Calu3 (cell line): ENCODE data around the gene CCDC117. TPM values are rescaled to one million over a fixed set of nuclear protein-coding genes. Genes with fewer than 3 reads are reported as not detected.

Experiments
- Bru-seq: library from RNA; stranded (reverse); fragments of 400-500 nt; gene quantifications from one replicate; lab custom pipeline; 2021; lab: Mats Ljungman, UMichigan
- BruChase-seq, 2 experiments: library from RNA; stranded (reverse); fragments of 400-500 nt; gene quantifications; one replicate each; lab custom pipeline; 2021; lab: Mats Ljungman, UMichigan
- BruUV-seq: library from RNA; stranded (reverse); fragments of 400-500 nt; replicated peaks from 2 replicates; lab custom pipeline; 2021; lab: Mats Ljungman, UMichigan
- CTCF ChIA-PET: fragments of 300-600 bp; sonication (Branson Sonifier 250); formaldehyde crosslinking; loops from one replicate; lab custom pipeline; 2022; ENCODE audit warnings: antibody characterized with exemption; lab: Charles Lee
- DNase-seq: peaks from one replicate; pipeline ENCODE4 v3.0.0; 2022
- H3K27ac Mint-ChIP-seq: one replicate; pipeline ENCODE4 v1.8.0; 2022; ENCODE audit warnings: mixed read lengths; ENCODE audit not compliant: unreplicated experiment
- H3K27me3 Mint-ChIP-seq: one replicate; pipeline ENCODE4 v1.8.0; 2022; ENCODE audit warnings: mixed read lengths; ENCODE audit not compliant: unreplicated experiment
- H3K36me3 Mint-ChIP-seq: one replicate; pipeline ENCODE4 v1.8.0; 2022; ENCODE audit warnings: mild to moderate bottlenecking, moderate library complexity, mixed read lengths; ENCODE audit not compliant: insufficient read depth, unreplicated experiment
- H3K4me1 Mint-ChIP-seq: one replicate; pipeline ENCODE4 v1.8.0; 2022; ENCODE audit warnings: mild to moderate bottlenecking, low read depth, mixed read lengths; ENCODE audit not compliant: unreplicated experiment
- H3K4me3 Mint-ChIP-seq: one replicate; pipeline ENCODE4 v1.8.0; 2022; ENCODE audit warnings: mild to moderate bottlenecking, low read depth, moderate library complexity, mixed read lengths; ENCODE audit not compliant: unreplicated experiment
- H3K9me3 Mint-ChIP-seq: one replicate; pipeline ENCODE4 v1.8.0; 2022; ENCODE audit warnings: low read depth, mixed read lengths; ENCODE audit not compliant: unreplicated experiment
- intact Hi-C: fragments of 100-400 bp; cut with micrococcal nuclease; formaldehyde crosslinking; loops from one replicate; pipeline ENCODE4 v1.10.0; 2022; ENCODE audit not compliant: unreplicated experiment
- long read RNA-seq: library from polyadenylated mRNA; stranded (forward); transcript quantifications from one replicate; pipeline ENCODE4 v2.0.0, GENCODE V29; 2022
- total RNA-seq: library from RNA; stranded (reverse); gene quantifications from 2 replicates; pipeline ENCODE4 v1.2.3, GENCODE V29; 2022
- TF ChIP-seq, protein P1 (sequence below): fragments of 200-600 bp; IDR thresholded peaks from one replicate; pipeline ENCODE4 v1.8.0; 2022; ENCODE audit warnings: antibody characterized with exemption; ENCODE audit not compliant: unreplicated experiment

Gene CCDC117, protein sequence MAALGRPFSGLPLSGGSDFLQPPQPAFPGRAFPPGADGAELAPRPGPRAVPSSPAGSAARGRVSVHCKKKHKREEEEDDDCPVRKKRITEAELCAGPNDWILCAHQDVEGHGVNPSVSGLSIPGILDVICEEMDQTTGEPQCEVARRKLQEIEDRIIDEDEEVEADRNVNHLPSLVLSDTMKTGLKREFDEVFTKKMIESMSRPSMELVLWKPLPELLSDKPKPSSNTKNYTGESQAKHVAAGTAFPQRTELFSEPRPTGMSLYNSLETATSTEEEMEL
- total RNA-seq, result 25.4 and 27.0 TPM in 2 replicates
- percentile 85 among the genes with signal in this experiment for Bru-seq, nascent RNA
- BruChase-seq, experiment 1, labeled RNA remaining after a 6-hour chase, result percentile 79 among the genes with signal in this experiment
- BruChase-seq, experiment 2, labeled RNA remaining after a 2-hour chase, result percentile 94 among the genes with signal in this experiment
- long read RNA-seq, transcript CCDC117-201 (5 exons, 3,985 nt), result major isoform, 39 of 46 reads
- long read RNA-seq, partial matches to known transcripts, result 0 of 46 reads
- long read RNA-seq, other reads (novel, unspliced or antisense), result 7 of 46 reads

DNA sequence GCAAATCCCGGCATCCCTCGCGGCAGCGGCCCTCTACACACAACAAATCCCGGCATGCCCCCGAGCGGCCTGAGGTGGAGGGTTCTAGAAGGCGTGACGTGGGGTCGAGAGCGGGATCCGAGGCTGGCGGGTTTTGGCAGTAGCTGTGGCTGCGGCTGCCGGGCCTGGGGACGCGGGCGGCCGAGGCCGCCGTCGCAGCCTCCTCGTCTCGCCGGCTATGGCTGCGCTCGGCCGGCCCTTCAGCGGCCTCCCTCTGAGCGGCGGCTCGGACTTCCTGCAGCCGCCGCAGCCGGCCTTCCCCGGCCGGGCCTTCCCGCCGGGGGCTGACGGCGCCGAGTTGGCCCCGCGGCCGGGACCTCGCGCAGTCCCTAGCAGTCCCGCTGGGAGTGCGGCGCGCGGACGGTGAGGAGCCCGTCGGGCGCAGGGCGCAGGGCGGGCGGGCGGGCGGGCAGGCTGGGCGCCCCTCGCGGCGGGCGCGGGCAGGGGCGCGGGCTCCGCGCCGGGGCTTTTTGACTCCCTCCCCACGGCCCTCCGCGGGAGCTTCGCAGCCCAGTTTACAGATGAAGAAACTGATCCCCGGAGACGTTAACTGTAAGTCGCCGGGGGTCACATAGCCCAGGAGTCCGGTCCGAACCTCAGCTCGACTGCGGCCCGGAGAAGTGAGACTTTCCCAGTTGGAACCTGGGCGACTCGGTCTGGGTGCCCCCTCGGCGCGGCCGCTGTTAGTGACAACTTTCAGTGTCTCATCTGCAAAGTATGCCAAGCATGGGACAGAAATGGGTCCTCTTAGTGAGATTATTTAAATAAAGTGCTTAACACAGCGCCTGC lies at the start of gene CCDC117:
Gene CCDC117, plus strand, starts transcription at position 63 of the 828 bp plus-strand sequence. Its CDS starts 155 bp downstream, at position 218.
- TF ChIP-seq, protein P1, sequence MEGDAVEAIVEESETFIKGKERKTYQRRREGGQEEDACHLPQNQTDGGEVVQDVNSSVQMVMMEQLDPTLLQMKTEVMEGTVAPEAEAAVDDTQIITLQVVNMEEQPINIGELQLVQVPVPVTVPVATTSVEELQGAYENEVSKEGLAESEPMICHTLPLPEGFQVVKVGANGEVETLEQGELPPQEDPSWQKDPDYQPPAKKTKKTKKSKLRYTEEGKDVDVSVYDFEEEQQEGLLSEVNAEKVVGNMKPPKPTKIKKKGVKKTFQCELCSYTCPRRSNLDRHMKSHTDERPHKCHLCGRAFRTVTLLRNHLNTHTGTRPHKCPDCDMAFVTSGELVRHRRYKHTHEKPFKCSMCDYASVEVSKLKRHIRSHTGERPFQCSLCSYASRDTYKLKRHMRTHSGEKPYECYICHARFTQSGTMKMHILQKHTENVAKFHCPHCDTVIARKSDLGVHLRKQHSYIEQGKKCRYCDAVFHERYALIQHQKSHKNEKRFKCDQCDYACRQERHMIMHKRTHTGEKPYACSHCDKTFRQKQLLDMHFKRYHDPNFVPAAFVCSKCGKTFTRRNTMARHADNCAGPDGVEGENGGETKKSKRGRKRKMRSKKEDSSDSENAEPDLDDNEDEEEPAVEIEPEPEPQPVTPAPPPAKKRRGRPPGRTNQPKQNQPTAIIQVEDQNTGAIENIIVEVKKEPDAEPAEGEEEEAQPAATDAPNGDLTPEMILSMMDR, result peak; percentile 14
- H3K4me1 Mint-ChIP-seq, result peaks cover 23% of the 10 kb centered on the region
- peak within 1 kb of the TSS; percentile 80 for H3K27ac Mint-ChIP-seq
- CTCF ChIA-PET, result interaction anchor here (0.7 to 1.5 kb wide), 3 partner anchors 17 to 45 kb away, joined by 3 read pairs; partner anchors contain the start of gene XBP1
- BruUV-seq, result no TSS peak
- H3K36me3 Mint-ChIP-seq, result peaks cover 53% of the 10 kb centered on the region
- peak within 1 kb of the TSS; percentile 80 for H3K4me3 Mint-ChIP-seq
- DNase-seq, result peak; percentile 92
- H3K9me3 Mint-ChIP-seq, result peaks cover 2% of the 10 kb centered on the region
- no peaks in the 10 kb centered on the region for H3K27me3 Mint-ChIP-seq
- intact Hi-C loops, result no loop called here

DNA sequence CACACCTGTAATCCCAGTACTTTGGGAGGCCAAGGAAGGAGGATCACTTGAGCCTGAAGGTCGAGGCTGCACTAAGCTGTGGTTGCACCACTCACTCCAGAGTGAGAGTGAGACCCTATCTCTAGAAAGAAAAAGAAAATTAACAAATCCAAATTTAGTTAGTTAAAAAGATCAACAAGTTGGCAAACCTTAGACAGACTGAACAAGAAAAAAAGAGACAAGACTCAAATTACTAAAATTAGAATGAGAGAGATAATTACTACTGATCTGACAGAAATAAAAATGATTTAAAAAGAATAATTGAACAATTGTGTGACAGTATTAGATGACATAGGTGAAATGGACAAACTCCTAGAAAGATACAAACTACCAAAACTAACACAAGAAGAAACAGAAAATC lies 44.5 kb upstream of the CCDC117 start:
- Mint-ChIP-seq H3K27me3 (no peaks in the 10 kb centered on the region), H3K4me3 (no peak overlapping the region), H3K36me3 (no peaks in the 10 kb centered on the region), H3K27ac (no peak overlapping the region), H3K4me1 (no peaks in the 10 kb centered on the region), H3K9me3 (no peaks in the 10 kb centered on the region)
- intact Hi-C loops, result no loop called here
- CTCF ChIA-PET, result no interaction called here
- no peak for DNase-seq
- no TSS peak for BruUV-seq
- TF ChIP-seq, protein P1, result no peak

DNA sequence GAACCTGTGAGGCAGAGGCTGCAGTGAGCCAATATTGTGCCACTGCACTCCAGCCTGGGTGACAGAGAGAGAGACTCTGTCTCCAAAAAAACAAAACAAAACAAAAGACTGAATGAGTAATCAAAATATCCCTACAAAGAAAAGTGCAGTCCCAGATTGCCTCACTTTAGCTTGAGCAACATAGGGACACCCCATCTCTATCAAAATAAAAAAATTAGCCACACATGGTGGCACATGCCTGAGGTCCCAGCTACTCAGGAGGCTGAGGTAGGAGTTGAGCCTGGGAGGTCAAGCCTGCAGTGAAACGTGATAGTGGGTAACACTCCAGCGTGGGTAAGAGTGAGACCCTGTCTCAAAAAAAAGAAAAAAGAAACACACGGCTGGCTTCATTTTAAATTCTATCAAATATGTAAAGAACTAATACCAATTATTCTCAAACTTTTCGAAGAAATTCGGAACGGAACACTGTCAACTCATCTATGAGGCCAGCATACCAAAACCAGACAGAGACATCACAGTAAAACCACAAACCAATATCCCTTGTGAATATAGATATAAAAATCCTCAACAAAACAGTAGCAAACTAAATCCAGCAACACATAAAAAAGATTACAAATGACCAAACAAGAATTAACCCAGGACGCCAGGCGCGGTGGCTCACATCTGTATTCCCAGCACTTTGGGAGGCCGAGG lies 43.7 kb upstream of the CCDC117 start:
- DNase-seq, result no peak
- Mint-ChIP-seq H3K4me3 (no peak overlapping the region), H3K4me1 (no peaks in the 10 kb centered on the region), H3K9me3 (no peaks in the 10 kb centered on the region), H3K27me3 (no peaks in the 10 kb centered on the region), H3K27ac (no peak overlapping the region), H3K36me3 (no peaks in the 10 kb centered on the region)
- CTCF ChIA-PET, result no interaction called here
- intact Hi-C loops, result no loop called here
- BruUV-seq, result no TSS peak
- TF ChIP-seq, protein P1, result no peak

DNA sequence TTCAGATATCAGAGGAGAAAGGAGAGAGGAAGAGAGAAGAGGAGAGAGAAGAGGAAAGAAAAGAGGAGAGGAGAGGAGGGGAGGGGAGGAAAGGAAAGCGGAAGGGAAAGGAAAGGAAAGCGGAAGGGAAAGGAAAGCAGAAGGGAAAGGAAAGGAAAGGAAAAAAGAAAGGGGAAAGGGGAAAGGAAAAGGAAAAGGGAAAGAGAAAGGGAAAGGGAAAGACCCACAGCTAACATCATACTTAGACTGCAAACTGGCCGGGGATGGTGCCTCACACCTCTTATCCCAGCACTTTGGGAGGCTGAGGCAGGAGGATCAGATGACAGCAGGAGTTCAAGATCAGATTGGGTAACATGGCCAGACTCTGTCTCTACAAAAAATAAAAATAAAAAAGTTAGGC lies 42.3 kb upstream of the CCDC117 start:
- no peak overlapping the region for H3K27ac Mint-ChIP-seq
- H3K4me3 Mint-ChIP-seq, result no peak overlapping the region
- TF ChIP-seq, protein P1, result no peak
- no peaks in the 10 kb centered on the region for H3K9me3 Mint-ChIP-seq
- H3K27me3 Mint-ChIP-seq, result no peaks in the 10 kb centered on the region
- peaks cover 6% of the 10 kb centered on the region for H3K36me3 Mint-ChIP-seq
- CTCF ChIA-PET, result interaction anchor here (0.6 kb wide), 1 partner anchor 270 kb away, joined by 4 read pairs; no protein-coding TSS in a partner anchor
- no TSS peak for BruUV-seq
- no peak for DNase-seq
- intact Hi-C loops, result no loop called here
- H3K4me1 Mint-ChIP-seq, result no peaks in the 10 kb centered on the region
